Stimulated activated CD4-positive, alpha-beta T cell treated with anti-CD3 and anti-CD28 coated beads, TNF-alpha, amount 100 ng/mL, for 24 hours (primary cell): ENCODE measurements around the gene IL17REL.

Experiments used
- DNase-seq, 3 experiments: peaks; one replicate each; pipeline ENCODE4 v3.0.0-alpha.2; 2020; ENCODE audit warnings: low read depth in 3 of 3

The IL17REL gene

GRCh38 chr22:49956914-49957825 is 55.4 kb downstream of the IL17REL start:
- no peak for DNase-seq

GRCh38 chr22:49956418-49956770 is 56.2 kb downstream of the IL17REL start:
- no peak for DNase-seq

GRCh38 chr22:49955581-49956417 is 56.8 kb downstream of the IL17REL start:
- DNase-seq, result no peak

GRCh38 chr22:49954991-49955580 is 57.5 kb downstream of the IL17REL start:
- no peak for DNase-seq

- DNase-seq, result no peak
These were observed 58.2 kb downstream of the IL17REL start for GRCh38 chr22:49954354-49954753.

- DNase-seq, result no peak
These were observed 58.8 kb downstream of the IL17REL start for GRCh38 chr22:49953680-49954344.

- DNase-seq, result no peak
These were observed 59.4 kb downstream of the IL17REL start for GRCh38 chr22:49953027-49953679.

GRCh38 chr22:49951986-49952896 is 60.3 kb downstream of the IL17REL start:
- DNase-seq, result no peak

GRCh38 chr22:49951678-49951985 is 60.9 kb downstream of the IL17REL start:
- DNase-seq, result no peak

- no peak for DNase-seq
These were observed 61.4 kb downstream of the IL17REL start for GRCh38 chr22:49951000-49951677.

GRCh38 chr22:49950396-49950994 is 62.1 kb downstream of the IL17REL start:
- DNase-seq, result no peak

GRCh38 chr22:49949914-49950292 is 62.7 kb downstream of the IL17REL start:
- DNase-seq, result no peak

GRCh38 chr22:49948958-49949913 is 63.3 kb downstream of the IL17REL start:
- DNase-seq, result no peak

- no peak for DNase-seq
These were observed 64.2 kb downstream of the IL17REL start for GRCh38 chr22:49948116-49948957.

- no peak for DNase-seq
These were observed 65.3 kb downstream of the IL17REL start for GRCh38 chr22:49947296-49947622.

GRCh38 chr22:49946612-49947295 is 65.8 kb downstream of the IL17REL start:
- no peak for DNase-seq
